SK-N-MC (cell line): Measurements from ENCODE around the gene ATXN2.

ENCODE experiments used
- DNase-seq: peaks from one replicate; pipeline ENCODE4 v3.0.0-alpha.2; 2011; ENCODE audit warnings: low read depth, low spot score
- H3K27ac ChIP-seq: fragments of 200-600 bp; sonication (generic); 2 replicates; pipeline ENCODE4 v1.5.1; 2016; ENCODE audit warnings: mixed run types
- H3K36me3 ChIP-seq: fragments of 200-600 bp; sonication (generic); 2 replicates; pipeline ENCODE4 v1.6.1; 2017; ENCODE audit warnings: antibody characterized with exemption, low read length, mixed read lengths; ENCODE audit not compliant: insufficient read depth
- H3K4me3 ChIP-seq: fragments of 200-600 bp; sonication (generic); 2 replicates; pipeline ENCODE4 v1.5.1; 2016
- H3K9ac ChIP-seq: fragments of 200-600 bp; sonication (generic); 2 replicates; pipeline ENCODE4 v1.8.0; 2017; ENCODE audit warnings: mixed run types, mixed read lengths; ENCODE audit not compliant: insufficient read length
- H3K9me3 ChIP-seq: fragments of 200-600 bp; sonication (generic); 2 replicates; pipeline ENCODE4 v1.6.1; 2017; ENCODE audit warnings: low read depth, mild to moderate bottlenecking, antibody characterized with exemption, low read length, moderate library complexity, mixed read lengths
- EZH2 ChIP-seq: fragments of 200-600 bp; sonication (generic); IDR thresholded peaks from one replicate; pipeline ENCODE4 v1.6.1; 2017; ENCODE audit warnings: antibody characterized with exemption
- FOXP2 ChIP-seq: optimal IDR thresholded peaks from 2 replicates; pipeline ENCODE3; 2011; ENCODE audit warnings: mild to moderate bottlenecking, moderate library complexity; ENCODE audit not compliant: insufficient read depth; ENCODE audit errors: extremely low read length, control extremely low read depth
- POLR2AphosphoS5 ChIP-seq: IDR thresholded peaks from 2 replicates; pipeline ENCODE4 v1.6.1; 2012; ENCODE audit warnings: mild to moderate bottlenecking, low read depth, low read length, borderline replicate concordance

ATXN2 gene

DNA sequence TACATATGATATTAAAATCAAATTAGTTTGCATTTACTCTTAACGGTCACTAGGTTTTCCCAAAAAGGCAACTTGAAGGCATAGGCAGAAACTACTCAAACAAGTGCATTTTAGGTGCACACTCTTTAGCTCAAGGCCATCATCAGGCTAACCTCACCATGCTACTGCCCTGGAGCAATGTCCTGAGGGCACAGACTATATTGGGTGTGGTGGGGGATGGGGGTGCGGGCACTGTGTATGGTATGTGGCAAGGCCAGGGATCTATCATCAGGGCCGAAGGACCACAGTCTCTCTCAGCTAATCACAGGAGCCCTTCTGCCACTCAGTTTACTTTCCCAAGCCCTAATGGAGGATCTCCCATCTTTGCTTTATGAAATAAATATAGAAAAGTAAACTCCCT lies 141.5 kb downstream of the ATXN2 start:
- H3K36me3 ChIP-seq = peaks cover 41% of the 10 kb centered on the region

DNA sequence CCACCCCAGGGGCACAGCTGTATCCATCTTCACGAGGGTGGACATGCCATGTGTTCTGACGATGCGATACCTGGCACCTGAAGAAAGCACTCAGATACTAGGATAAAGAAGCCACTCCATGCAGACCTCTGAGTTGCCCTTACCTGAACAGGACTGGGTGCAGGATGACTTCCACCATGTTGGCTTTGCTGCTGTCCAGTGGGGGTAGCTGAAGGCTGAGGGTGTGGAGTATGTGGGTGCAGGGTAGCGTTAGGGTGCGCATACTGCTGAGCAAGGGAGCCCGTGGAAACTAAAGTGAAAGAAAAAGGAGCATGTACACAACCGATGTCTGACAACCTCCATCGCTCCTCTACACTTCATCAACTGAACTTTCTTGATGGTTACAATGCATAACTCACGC lies 142.0 kb downstream of the ATXN2 start:
- no peak overlapping the region for H3K27ac ChIP-seq

More for the DNA sequence above, 141.5 kb downstream of the ATXN2 start:
- DNase-seq = no peak
- Histone ChIP-seq H3K9ac (no peak overlapping the region), H3K4me3 (no peak overlapping the region), H3K27ac (no peak overlapping the region), H3K9me3 (no peaks in the 10 kb centered on the region)
- TF ChIP-seq EZH2 (no peak), FOXP2 (no peak)

DNA sequence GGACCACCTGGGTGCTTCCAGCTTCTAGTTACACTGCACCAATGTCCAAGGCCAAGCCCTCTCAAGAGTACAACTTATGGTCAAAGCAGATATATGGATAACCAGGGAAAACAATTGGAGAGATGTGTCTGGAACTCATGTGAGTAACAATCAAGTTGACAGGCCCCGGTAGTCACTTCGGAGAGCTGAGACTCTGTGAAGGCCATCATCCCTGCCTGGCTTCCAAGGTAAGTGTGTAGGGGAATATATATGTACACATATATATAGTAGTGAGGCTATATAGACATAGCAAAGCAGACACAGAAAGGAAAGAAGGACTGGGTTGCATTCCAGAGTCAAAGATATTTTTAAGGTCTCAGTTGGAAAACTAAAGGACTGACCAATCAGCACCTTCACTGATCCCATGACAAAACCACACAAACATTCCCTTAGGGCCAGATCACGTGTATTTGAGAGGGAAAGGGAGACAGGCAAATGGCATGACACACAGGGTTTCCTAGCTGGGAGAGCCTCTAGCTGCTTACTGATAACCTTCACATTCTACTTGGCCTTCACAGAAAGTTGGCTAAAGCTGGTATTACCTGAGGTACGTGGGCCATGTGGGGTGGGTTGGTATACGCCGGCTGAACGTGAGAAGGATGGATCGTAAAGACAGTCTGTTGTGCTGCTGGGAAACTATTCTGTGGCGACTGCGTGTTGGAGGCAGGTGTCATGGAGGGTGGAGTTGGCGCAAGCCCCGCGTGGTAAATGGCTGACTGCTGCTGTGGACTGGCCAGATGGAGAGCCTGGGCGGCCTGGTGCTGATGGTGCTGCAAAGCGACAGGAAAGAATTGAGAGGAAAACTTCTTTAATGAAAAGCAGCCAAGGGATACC lies 143.4 kb downstream of the ATXN2 start:
- no peak for TF ChIP-seq FOXP2
- no peak for TF ChIP-seq POLR2AphosphoS5
- no peak for TF ChIP-seq EZH2
- DNase-seq = no peak
- H3K27ac ChIP-seq = 0 out of 2 replicates have a peak overlapping the region, but pooled peaks have one; percentile 68
- no peak overlapping the region for H3K4me3 ChIP-seq
- no peak overlapping the region for H3K9ac ChIP-seq
- H3K9me3 ChIP-seq = no peaks in the 10 kb centered on the region
- H3K36me3 ChIP-seq = peaks cover 49% of the 10 kb centered on the region

More for the DNA sequence above, 142.0 kb downstream of the ATXN2 start:
- H3K36me3 ChIP-seq = peaks cover 41% of the 10 kb centered on the region
- no peak for DNase-seq
- H3K9me3 ChIP-seq = no peaks in the 10 kb centered on the region
- TF ChIP-seq POLR2AphosphoS5 (no peak), EZH2 (no peak), FOXP2 (no peak)
- H3K4me3 ChIP-seq = no peak overlapping the region
- H3K9ac ChIP-seq = no peak overlapping the region

DNA sequence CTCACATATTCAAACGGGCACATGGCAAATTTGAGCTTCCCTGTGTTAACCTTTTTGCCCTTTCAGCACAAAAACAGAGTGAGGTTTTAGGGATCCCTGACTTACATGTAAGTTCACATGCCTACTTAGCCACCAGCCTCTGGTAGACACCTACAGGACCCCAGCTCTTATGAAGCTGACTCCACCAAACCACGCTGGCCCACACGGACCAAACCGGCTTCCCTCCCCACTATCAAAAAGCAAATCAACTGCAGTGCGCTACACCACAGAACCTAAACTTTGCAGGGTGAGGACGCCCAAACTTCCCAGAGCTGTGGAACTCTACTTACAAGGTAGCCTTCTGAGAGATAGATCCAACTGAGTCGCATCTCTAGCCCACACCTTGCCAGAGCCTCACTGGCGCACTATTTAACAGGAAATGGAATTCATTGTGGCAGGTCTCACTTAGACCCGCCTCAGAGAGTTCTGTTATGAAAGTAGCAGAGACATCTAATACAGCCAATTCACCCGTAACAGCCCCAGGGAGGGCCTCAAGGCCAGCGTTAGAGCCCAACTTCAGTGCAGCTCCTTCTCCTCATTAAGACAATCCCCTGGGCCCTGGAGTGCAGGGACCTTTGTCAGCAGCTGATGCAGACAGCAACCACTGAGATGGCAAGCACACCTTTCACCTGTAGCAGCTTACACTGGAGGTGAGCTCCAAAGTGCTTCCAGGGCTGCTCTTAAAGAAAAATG lies 144.2 kb downstream of the ATXN2 start:
- DNase-seq = no peak
- Histone ChIP-seq H3K9me3 (no peaks in the 10 kb centered on the region), H3K4me3 (no peak overlapping the region), H3K9ac (no peak overlapping the region), H3K27ac (peak overlapping the region; percentile 68), H3K36me3 (peaks cover 57% of the 10 kb centered on the region)
- TF ChIP-seq FOXP2 (no peak), EZH2 (no peak), POLR2AphosphoS5 (no peak)

DNA sequence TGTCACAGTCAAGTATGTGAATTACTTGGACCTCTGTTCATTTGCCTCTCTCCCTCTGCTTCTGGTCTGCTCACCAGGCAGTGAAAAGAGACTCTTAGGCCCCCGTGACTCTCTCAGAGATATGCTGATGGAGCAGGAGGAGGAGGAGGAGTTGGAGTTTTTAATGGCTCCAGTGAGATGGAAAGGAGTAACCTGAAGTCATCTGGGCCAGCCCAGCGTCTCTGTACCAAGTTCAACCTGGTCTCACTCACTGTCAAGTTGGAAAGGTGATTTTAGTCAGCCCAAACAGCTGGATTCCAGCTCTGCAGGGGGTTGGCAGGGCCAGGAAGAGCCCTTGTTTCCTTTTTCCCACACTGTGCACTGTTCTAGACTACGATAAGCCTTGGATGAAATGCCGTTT lies 144.8 kb downstream of the ATXN2 start:
- TF ChIP-seq EZH2 (no peak), POLR2AphosphoS5 (no peak), FOXP2 (no peak)
- H3K9me3 ChIP-seq = no peaks in the 10 kb centered on the region
- H3K36me3 ChIP-seq = peaks cover 62% of the 10 kb centered on the region
- no peak overlapping the region for H3K4me3 ChIP-seq
- DNase-seq = no peak
- no peak overlapping the region for H3K9ac ChIP-seq
- peak overlapping the region; percentile 68 for H3K27ac ChIP-seq

DNA sequence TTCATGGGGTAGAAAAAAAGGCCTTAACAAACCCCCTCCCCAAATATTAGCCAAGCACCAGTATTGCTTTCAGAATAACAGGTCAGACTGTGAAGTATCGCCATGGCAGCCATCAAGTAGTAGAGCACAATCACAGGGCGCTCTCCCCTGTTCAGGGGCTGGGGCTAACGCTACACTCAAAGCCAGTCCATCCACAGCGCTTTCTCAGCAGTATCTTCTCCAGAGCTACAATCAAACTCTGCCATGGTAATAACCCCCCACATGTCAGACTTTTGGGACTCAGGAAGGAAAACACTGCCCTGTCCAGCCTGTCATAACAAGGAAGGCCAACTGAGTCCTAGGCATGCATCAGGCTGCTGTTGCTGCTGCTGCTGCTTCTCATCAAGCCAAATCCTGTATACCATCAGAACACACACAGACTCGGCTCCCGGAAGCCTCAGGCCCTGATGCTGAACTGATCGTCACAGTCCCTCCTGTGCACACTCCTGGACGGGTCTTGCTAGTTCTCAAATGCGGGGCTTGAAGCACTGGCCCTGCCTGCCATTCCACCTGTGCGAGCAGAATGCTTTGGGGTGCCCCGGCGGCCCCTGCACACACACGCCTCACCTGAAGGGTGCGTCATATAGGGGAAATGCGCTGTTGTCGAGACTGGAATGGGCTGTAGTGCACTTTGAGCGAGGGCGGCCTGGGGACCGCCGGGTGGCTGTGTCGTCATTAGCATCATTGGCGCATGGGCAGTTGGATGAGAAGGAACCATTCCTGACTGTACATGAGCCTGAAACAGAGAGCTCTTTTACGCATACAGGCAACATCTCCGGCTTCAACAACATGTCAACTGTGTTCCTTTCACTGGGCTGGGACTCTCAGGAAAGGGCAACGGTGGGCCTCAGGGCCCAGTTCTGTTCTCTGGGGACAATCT lies 145.8 kb downstream of the ATXN2 start:
- TF ChIP-seq EZH2 (no peak), POLR2AphosphoS5 (0 out of 2 replicates have a peak, but pooled peaks have one; percentile 5), FOXP2 (no peak)
- no peak for DNase-seq
- Histone ChIP-seq H3K27ac (peak overlapping the region; percentile 68), H3K36me3 (peaks cover 70% of the 10 kb centered on the region), H3K4me3 (no peak overlapping the region), H3K9ac (no peak overlapping the region), H3K9me3 (no peaks in the 10 kb centered on the region)

DNA sequence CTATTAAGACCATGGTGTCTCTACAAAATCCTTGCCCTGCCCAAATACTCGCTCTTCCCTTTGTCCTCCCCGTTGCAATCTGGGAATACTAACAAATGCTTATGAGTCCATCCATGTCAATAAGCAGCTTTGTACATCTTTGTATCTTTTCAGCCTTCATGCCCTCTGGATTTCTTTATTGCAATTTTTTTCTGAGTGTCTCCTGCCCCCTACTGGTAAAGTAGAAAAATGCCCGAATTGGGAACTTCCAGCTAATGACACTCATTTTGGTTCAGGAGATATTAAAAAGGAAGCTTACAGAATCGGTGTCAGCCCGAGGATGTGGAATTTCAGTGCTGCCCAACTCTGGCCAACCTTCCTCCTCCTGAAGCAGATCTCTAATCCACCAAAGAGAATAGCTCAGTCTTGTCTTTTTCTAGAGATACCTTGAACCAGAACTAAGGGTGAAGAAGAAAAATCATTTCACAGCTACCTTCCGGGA lies 147.4 kb downstream of the ATXN2 start:
- Histone ChIP-seq H3K27ac (peak overlapping the region; percentile 32; the same call in 1 of the 2 replicates), H3K36me3 (peaks cover 77% of the 10 kb centered on the region), H3K9ac (no peak overlapping the region), H3K9me3 (no peaks in the 10 kb centered on the region), H3K4me3 (no peak overlapping the region)
- peak; percentile 56 for DNase-seq
- no peak for TF ChIP-seq POLR2AphosphoS5
- TF ChIP-seq FOXP2 = no peak
- TF ChIP-seq EZH2 = no peak
